Calu3 (cell line): Measurements from ENCODE around the gene IL31. TPM values are rescaled to one million over a fixed set of nuclear protein-coding genes. Genes with fewer than 3 reads are reported as not detected.
A peak's percentile ranks its signal among the peaks of the same experiment; 100 is the strongest.

Experiments used
- BruUV-seq: library from RNA; stranded (reverse); fragments of 400-500 nt; replicated peaks from 2 replicates; lab custom pipeline; 2021; lab: Mats Ljungman, UMichigan
- CTCF ChIA-PET: fragments of 300-600 bp; sonication (Branson Sonifier 250); formaldehyde crosslinking; loops from one replicate; lab custom pipeline; 2022; ENCODE audit warnings: antibody characterized with exemption; lab: Charles Lee
- DNase-seq: peaks from one replicate; pipeline ENCODE4 v3.0.0; 2022
- H3K27ac Mint-ChIP-seq: one replicate; pipeline ENCODE4 v1.8.0; 2022; ENCODE audit warnings: mixed read lengths; ENCODE audit not compliant: unreplicated experiment
- H3K27me3 Mint-ChIP-seq: one replicate; pipeline ENCODE4 v1.8.0; 2022; ENCODE audit warnings: mixed read lengths; ENCODE audit not compliant: unreplicated experiment
- H3K36me3 Mint-ChIP-seq: one replicate; pipeline ENCODE4 v1.8.0; 2022; ENCODE audit warnings: mild to moderate bottlenecking, moderate library complexity, mixed read lengths; ENCODE audit not compliant: insufficient read depth, unreplicated experiment
- H3K4me1 Mint-ChIP-seq: one replicate; pipeline ENCODE4 v1.8.0; 2022; ENCODE audit warnings: mild to moderate bottlenecking, low read depth, mixed read lengths; ENCODE audit not compliant: unreplicated experiment
- H3K4me3 Mint-ChIP-seq: one replicate; pipeline ENCODE4 v1.8.0; 2022; ENCODE audit warnings: mild to moderate bottlenecking, low read depth, moderate library complexity, mixed read lengths; ENCODE audit not compliant: unreplicated experiment
- H3K9me3 Mint-ChIP-seq: one replicate; pipeline ENCODE4 v1.8.0; 2022; ENCODE audit warnings: low read depth, mixed read lengths; ENCODE audit not compliant: unreplicated experiment
- intact Hi-C: fragments of 100-400 bp; cut with micrococcal nuclease; formaldehyde crosslinking; loops from one replicate; pipeline ENCODE4 v1.10.0; 2022; ENCODE audit not compliant: unreplicated experiment
- total RNA-seq: library from RNA; stranded (reverse); gene quantifications from 2 replicates; pipeline ENCODE4 v1.2.3, GENCODE V29; 2022
- TF ChIP-seq, protein P1 (sequence below): fragments of 200-600 bp; IDR thresholded peaks from one replicate; pipeline ENCODE4 v1.8.0; 2022; ENCODE audit warnings: antibody characterized with exemption; ENCODE audit not compliant: unreplicated experiment

Gene IL31
- total RNA-seq, 1 experiment from 2014 or later, result not detected

DNA sequence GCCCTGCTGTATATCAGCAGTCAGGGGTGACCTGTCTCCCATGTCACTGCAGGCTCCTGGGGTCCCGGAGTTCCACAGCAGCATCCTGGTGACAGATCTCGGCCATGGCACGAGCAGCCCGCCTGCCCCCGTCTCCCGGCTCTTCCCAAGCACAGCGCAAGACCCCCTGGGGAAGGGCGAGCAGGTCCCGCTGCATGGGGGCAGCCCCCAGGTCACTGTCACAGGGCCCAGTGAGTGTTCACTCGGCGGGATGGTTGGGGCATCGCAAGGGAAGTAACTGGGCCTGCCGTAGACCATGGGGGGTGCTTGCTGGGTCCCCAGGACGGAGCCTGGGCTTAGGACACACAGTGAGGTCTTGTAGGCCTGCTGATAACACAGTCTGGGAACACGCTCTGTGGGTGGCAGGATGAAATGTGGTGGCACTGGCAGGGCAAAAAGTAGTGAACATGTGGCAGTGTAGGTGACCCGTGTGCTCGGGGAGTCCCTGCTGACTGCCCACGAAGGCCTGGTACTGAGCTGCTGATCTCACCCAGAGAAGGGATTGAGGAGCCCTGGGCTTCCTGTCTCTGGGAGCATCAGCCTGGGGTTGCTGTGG lies 38.5 kb downstream of the IL31 start:
- CTCF ChIA-PET, result interaction anchor here (0.7 kb wide), 1 partner anchor 12 kb away, joined by 3 read pairs; no protein-coding TSS in a partner anchor
- Mint-ChIP-seq H3K4me1 (no peaks in the 10 kb centered on the region), H3K4me3 (no peak overlapping the region), H3K27me3 (no peaks in the 10 kb centered on the region), H3K36me3 (peaks cover 25% of the 10 kb centered on the region), H3K27ac (no peak overlapping the region), H3K9me3 (no peaks in the 10 kb centered on the region)
- no TSS peak for BruUV-seq
- TF ChIP-seq, protein P1, sequence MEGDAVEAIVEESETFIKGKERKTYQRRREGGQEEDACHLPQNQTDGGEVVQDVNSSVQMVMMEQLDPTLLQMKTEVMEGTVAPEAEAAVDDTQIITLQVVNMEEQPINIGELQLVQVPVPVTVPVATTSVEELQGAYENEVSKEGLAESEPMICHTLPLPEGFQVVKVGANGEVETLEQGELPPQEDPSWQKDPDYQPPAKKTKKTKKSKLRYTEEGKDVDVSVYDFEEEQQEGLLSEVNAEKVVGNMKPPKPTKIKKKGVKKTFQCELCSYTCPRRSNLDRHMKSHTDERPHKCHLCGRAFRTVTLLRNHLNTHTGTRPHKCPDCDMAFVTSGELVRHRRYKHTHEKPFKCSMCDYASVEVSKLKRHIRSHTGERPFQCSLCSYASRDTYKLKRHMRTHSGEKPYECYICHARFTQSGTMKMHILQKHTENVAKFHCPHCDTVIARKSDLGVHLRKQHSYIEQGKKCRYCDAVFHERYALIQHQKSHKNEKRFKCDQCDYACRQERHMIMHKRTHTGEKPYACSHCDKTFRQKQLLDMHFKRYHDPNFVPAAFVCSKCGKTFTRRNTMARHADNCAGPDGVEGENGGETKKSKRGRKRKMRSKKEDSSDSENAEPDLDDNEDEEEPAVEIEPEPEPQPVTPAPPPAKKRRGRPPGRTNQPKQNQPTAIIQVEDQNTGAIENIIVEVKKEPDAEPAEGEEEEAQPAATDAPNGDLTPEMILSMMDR, result no peak
- no peak for DNase-seq
- intact Hi-C loops, result no loop called here

GRCh38 chr12:122133192-122133950 lies 40.6 kb downstream of the IL31 start:
- Mint-ChIP-seq H3K27me3 (no peaks in the 10 kb centered on the region), H3K4me1 (no peaks in the 10 kb centered on the region), H3K27ac (no peak overlapping the region), H3K36me3 (peaks cover 25% of the 10 kb centered on the region), H3K9me3 (no peaks in the 10 kb centered on the region), H3K4me3 (no peak overlapping the region)
- DNase-seq, result no peak
- BruUV-seq, result no TSS peak
- intact Hi-C loops, result no loop called here
- TF ChIP-seq, protein P1, result no peak
- CTCF ChIA-PET, result interaction anchor here (0.5 kb wide), 1 partner anchor 18 kb away, joined by 3 read pairs; no protein-coding TSS in a partner anchor

GRCh38 chr12:122130150-122130549 lies 43.9 kb downstream of the IL31 start:
- Mint-ChIP-seq H3K36me3 (peaks cover 25% of the 10 kb centered on the region), H3K27ac (no peak overlapping the region), H3K4me3 (no peak overlapping the region), H3K4me1 (peaks cover 7% of the 10 kb centered on the region), H3K9me3 (no peaks in the 10 kb centered on the region), H3K27me3 (no peaks in the 10 kb centered on the region)
- DNase-seq, result peak; percentile 58
- BruUV-seq, result no TSS peak
- TF ChIP-seq, protein P1, result no peak
- CTCF ChIA-PET, result interaction anchor here (1.2 to 2.1 kb wide), 5 partner anchors 32 to 90 kb away, joined by 4 to 12 read pairs (median 6); no protein-coding TSS in a partner anchor
- intact Hi-C loops, result no loop called here

GRCh38 chr12:122129131-122129530 lies 44.9 kb downstream of the IL31 start:
- peaks cover 7% of the 10 kb centered on the region for H3K4me1 Mint-ChIP-seq
- intact Hi-C loops, result no loop called here
- no peak overlapping the region for H3K4me3 Mint-ChIP-seq
- peaks cover 25% of the 10 kb centered on the region for H3K36me3 Mint-ChIP-seq
- H3K27me3 Mint-ChIP-seq, result no peaks in the 10 kb centered on the region
- no peak overlapping the region for H3K27ac Mint-ChIP-seq
- H3K9me3 Mint-ChIP-seq, result no peaks in the 10 kb centered on the region
- no peak for DNase-seq
- TF ChIP-seq, protein P1, result no peak
- CTCF ChIA-PET, result no interaction called here
- BruUV-seq, result no TSS peak
